NCI-H748 (cell line): ENCODE data around the gene GRIP2.

Experiments used
- DNase-seq: peaks from one replicate; lab custom pipeline; 2025; ENCODE audit not compliant: unreplicated experiment; lab: John Stamatoyannopoulos, UW

The GRIP2 gene

GRCh38 chr3:14487821-14488220 lies 52.3 kb downstream of the GRIP2 start:
- DNase-seq: no peak

- no peak for DNase-seq
These were observed 53.1 kb downstream of the GRIP2 start for GRCh38 chr3:14487086-14487485.

- no peak for DNase-seq
These were observed 53.7 kb downstream of the GRIP2 start for GRCh38 chr3:14486460-14486859.

- DNase-seq: no peak
These were observed 54.2 kb downstream of the GRIP2 start for GRCh38 chr3:14485981-14486380.

- DNase-seq: no peak
These were observed 55.4 kb downstream of the GRIP2 start for GRCh38 chr3:14484741-14485140.

GRCh38 chr3:14483286-14483685 lies 56.9 kb downstream of the GRIP2 start:
- DNase-seq: no peak

GRCh38 chr3:14482271-14482721 lies 57.8 kb downstream of the GRIP2 start:
- DNase-seq: no peak

GRCh38 chr3:14481646-14482036 lies 58.5 kb downstream of the GRIP2 start:
- no peak for DNase-seq

- no peak for DNase-seq
These were observed 59.0 kb downstream of the GRIP2 start for GRCh38 chr3:14481018-14481645.

GRCh38 chr3:14480207-14481017 lies 59.7 kb downstream of the GRIP2 start:
- no peak for DNase-seq

- no peak for DNase-seq
These were observed 60.6 kb downstream of the GRIP2 start for GRCh38 chr3:14479591-14479990.

GRCh38 chr3:14478956-14479550 lies 61.1 kb downstream of the GRIP2 start:
- DNase-seq: no peak

GRCh38 chr3:14477311-14477935 lies 62.7 kb downstream of the GRIP2 start:
- DNase-seq: no peak

GRCh38 chr3:14476583-14477265 lies 63.4 kb downstream of the GRIP2 start:
- DNase-seq: no peak

GRCh38 chr3:14475621-14476020 lies 64.5 kb downstream of the GRIP2 start:
- no peak for DNase-seq

GRCh38 chr3:14474363-14475081 lies 65.6 kb downstream of the GRIP2 start:
- DNase-seq: no peak

- DNase-seq: no peak
These were observed 66.7 kb downstream of the GRIP2 start for GRCh38 chr3:14473411-14473891.

GRCh38 chr3:14472471-14473351 lies 67.4 kb downstream of the GRIP2 start:
- peak; percentile 5 for DNase-seq

- no peak for DNase-seq
These were observed 68.5 kb downstream of the GRIP2 start for GRCh38 chr3:14471690-14472089.
